Measurements from ENCODE around the gene GFOD2. TPM values are rescaled to one million over a fixed set of nuclear protein-coding genes. Genes with fewer than 3 reads are reported as not detected.

Gene GFOD2
- total and polyA plus RNA-seq, 2 experiments from 2014 or later = 19.3 to 34.3 TPM

GRCh38 chr16:67647111-67647651, 71.9 kb downstream of the GFOD2 start:
- Mint-ChIP-seq H3K4me1 (peaks cover 11% of the 10 kb centered on the region), H3K9me3 (no peaks in the 10 kb centered on the region), H3K27ac (no peak overlapping the region), H3K27me3 (ENCODE audit: insufficient read depth, low read depth, poor library complexity) (peaks cover 72% of the 10 kb centered on the region), H3K4me3 (no peak overlapping the region), H3K36me3 (ENCODE audit: low read depth) (peaks cover 4% of the 10 kb centered on the region; the same call in 1 of the 3 replicates)
- H3K4me1 ChIP-seq (ENCODE audit: insufficient read depth) = no peaks in the 10 kb centered on the region; the same call in 1 of the 2 replicates
- H3K27me3 ChIP-seq (ENCODE audit: insufficient read depth) = peaks cover 71% of the 10 kb centered on the region
- H2AFZ ChIP-seq = no peak overlapping the region
- no peaks in the 10 kb centered on the region for H3K36me3 ChIP-seq (ENCODE audit: insufficient read depth)
- no peak overlapping the region for H3K27ac ChIP-seq (ENCODE audit: low read depth)
- no peaks in the 10 kb centered on the region; the same call in 1 of the 2 replicates for H4K20me1 ChIP-seq (replicated peaks; ENCODE audit: insufficient read depth)
- no peak overlapping the region for H3K4me2 ChIP-seq
- TF ChIP-seq, protein P1, sequence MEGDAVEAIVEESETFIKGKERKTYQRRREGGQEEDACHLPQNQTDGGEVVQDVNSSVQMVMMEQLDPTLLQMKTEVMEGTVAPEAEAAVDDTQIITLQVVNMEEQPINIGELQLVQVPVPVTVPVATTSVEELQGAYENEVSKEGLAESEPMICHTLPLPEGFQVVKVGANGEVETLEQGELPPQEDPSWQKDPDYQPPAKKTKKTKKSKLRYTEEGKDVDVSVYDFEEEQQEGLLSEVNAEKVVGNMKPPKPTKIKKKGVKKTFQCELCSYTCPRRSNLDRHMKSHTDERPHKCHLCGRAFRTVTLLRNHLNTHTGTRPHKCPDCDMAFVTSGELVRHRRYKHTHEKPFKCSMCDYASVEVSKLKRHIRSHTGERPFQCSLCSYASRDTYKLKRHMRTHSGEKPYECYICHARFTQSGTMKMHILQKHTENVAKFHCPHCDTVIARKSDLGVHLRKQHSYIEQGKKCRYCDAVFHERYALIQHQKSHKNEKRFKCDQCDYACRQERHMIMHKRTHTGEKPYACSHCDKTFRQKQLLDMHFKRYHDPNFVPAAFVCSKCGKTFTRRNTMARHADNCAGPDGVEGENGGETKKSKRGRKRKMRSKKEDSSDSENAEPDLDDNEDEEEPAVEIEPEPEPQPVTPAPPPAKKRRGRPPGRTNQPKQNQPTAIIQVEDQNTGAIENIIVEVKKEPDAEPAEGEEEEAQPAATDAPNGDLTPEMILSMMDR (conservative IDR thresholded peaks at IDR 0.05; ENCODE audit: low read depth in 2 of 2) = no peak
- TF ChIP-seq JUNB (IDR thresholded peaks at IDR 0.05; ENCODE audit: unreplicated experiment) (no peak), ZNF114 (CRISPR knock-in tag; IDR thresholded peaks at IDR 0.05) (no peak)
- TF ChIP-seq, protein P2, sequence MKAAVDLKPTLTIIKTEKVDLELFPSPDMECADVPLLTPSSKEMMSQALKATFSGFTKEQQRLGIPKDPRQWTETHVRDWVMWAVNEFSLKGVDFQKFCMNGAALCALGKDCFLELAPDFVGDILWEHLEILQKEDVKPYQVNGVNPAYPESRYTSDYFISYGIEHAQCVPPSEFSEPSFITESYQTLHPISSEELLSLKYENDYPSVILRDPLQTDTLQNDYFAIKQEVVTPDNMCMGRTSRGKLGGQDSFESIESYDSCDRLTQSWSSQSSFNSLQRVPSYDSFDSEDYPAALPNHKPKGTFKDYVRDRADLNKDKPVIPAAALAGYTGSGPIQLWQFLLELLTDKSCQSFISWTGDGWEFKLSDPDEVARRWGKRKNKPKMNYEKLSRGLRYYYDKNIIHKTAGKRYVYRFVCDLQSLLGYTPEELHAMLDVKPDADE (IDR thresholded peaks at IDR 0.05) = no peak
- H3K9me2 ChIP-seq (ENCODE audit: insufficient read depth) = no peaks in the 10 kb centered on the region
- H3F3A ChIP-seq (replicated peaks; ENCODE audit: low read depth) = peaks cover 7% of the 10 kb centered on the region; the same call in 1 of the 2 replicates
- peak; percentile 34 for DNase-seq (ENCODE audit: low spot score)
- H3K79me2 ChIP-seq (replicated peaks; ENCODE audit: insufficient read depth) = no peaks in the 10 kb centered on the region
- no peak for ATAC-seq
- H3K4me3 ChIP-seq = no peak overlapping the region

GRCh38 chr16:67645397-67646121, 73.6 kb downstream of the GFOD2 start:
- Histone ChIP-seq H3K79me2 (replicated peaks; ENCODE audit: insufficient read depth) (no peaks in the 10 kb centered on the region), H3K4me1 (ENCODE audit: insufficient read depth) (no peaks in the 10 kb centered on the region; the same call in 1 of the 2 replicates), H3F3A (replicated peaks; ENCODE audit: low read depth) (peaks cover 7% of the 10 kb centered on the region; the same call in 1 of the 2 replicates), H3K4me3 (peak overlapping the region; percentile 58), H3K36me3 (ENCODE audit: insufficient read depth) (no peaks in the 10 kb centered on the region), H2AFZ (peak overlapping the region; percentile 90), H3K27me3 (ENCODE audit: insufficient read depth) (peaks cover 58% of the 10 kb centered on the region), H4K20me1 (replicated peaks; ENCODE audit: insufficient read depth) (no peaks in the 10 kb centered on the region; the same call in 1 of the 2 replicates), H3K27ac (ENCODE audit: low read depth) (no peak overlapping the region), H3K9me2 (ENCODE audit: insufficient read depth) (no peaks in the 10 kb centered on the region), H3K4me2 (peak overlapping the region; percentile 86)
- ATAC-seq (no peak), DNase-seq (ENCODE audit: low spot score) (no peak)
- H3K4me1 Mint-ChIP-seq = peaks cover 11% of the 10 kb centered on the region
- no peaks in the 10 kb centered on the region for H3K9me3 Mint-ChIP-seq
- no peaks in the 10 kb centered on the region; the same call in 2 of the 3 replicates for H3K36me3 Mint-ChIP-seq (ENCODE audit: low read depth)
- peak overlapping the region; percentile 63 for H3K4me3 Mint-ChIP-seq
- TF ChIP-seq JUNB (IDR thresholded peaks at IDR 0.05; ENCODE audit: unreplicated experiment) (no peak), POLR2AphosphoS5 (IDR thresholded peaks at IDR 0.05; ENCODE audit: low read depth) (no peak)
- peaks cover 61% of the 10 kb centered on the region for H3K27me3 Mint-ChIP-seq (ENCODE audit: insufficient read depth, low read depth, poor library complexity)
- no peak overlapping the region for H3K27ac Mint-ChIP-seq

Measured in GM23338 (cell line).